Measurements from ENCODE around the gene ADAMTS2. TPM values are rescaled to one million over a fixed set of nuclear protein-coding genes. Genes with fewer than 3 reads are reported as not detected.

The ADAMTS2 gene
- total RNA-seq, 1 experiment from 2014 or later: 3.9 TPM

DNA sequence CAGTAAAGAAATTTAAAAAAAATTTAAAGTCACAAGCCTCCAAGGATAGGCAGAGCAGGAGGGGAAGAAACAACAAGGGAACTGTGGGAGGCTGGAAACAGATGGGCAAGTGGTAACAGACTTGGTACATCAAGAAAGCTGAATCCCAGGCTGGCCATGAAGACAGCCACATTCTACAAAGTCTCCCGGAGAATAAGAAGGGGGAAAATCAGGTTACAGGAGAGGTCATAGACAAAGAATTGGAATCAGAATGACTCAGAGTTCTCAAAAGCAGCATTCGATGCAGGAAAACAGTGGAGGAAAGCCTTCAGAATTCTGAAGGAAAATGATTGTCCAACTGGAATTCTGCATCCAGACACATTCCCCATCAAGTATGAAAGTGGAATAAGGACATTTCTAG, 129.7 kb downstream of the ADAMTS2 start:
- no peaks in the 10 kb centered on the region for H4K20me1 ChIP-seq (ENCODE audit: insufficient read depth)
- no peak overlapping the region for H3K27ac ChIP-seq (ENCODE audit: low read depth, low read length)
- TF ChIP-seq ZFX (IDR thresholded peaks at IDR 0.05) (no peak), SIN3A (IDR thresholded peaks at IDR 0.05; ENCODE audit: low read depth) (no peak), EGR1 (IDR thresholded peaks at IDR 0.05; ENCODE audit: low read depth) (no peak), EZH2phosphoT487 (IDR thresholded peaks at IDR 0.05; ENCODE audit: borderline replicate concordance) (no peak), SP1 (IDR thresholded peaks at IDR 0.05; ENCODE audit: low read depth) (no peak), CEBPB (IDR thresholded peaks at IDR 0.05; ENCODE audit: low read depth) (no peak), ZNF274 (IDR thresholded peaks at IDR 0.05; ENCODE audit: low read depth, low read length) (no peak), EZH2 (IDR thresholded peaks at IDR 0.05) (no peak)
- TF ChIP-seq, protein P1, sequence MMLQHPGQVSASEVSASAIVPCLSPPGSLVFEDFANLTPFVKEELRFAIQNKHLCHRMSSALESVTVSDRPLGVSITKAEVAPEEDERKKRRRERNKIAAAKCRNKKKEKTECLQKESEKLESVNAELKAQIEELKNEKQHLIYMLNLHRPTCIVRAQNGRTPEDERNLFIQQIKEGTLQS (IDR thresholded peaks at IDR 0.05): no peak
- TF ChIP-seq, protein P2, sequence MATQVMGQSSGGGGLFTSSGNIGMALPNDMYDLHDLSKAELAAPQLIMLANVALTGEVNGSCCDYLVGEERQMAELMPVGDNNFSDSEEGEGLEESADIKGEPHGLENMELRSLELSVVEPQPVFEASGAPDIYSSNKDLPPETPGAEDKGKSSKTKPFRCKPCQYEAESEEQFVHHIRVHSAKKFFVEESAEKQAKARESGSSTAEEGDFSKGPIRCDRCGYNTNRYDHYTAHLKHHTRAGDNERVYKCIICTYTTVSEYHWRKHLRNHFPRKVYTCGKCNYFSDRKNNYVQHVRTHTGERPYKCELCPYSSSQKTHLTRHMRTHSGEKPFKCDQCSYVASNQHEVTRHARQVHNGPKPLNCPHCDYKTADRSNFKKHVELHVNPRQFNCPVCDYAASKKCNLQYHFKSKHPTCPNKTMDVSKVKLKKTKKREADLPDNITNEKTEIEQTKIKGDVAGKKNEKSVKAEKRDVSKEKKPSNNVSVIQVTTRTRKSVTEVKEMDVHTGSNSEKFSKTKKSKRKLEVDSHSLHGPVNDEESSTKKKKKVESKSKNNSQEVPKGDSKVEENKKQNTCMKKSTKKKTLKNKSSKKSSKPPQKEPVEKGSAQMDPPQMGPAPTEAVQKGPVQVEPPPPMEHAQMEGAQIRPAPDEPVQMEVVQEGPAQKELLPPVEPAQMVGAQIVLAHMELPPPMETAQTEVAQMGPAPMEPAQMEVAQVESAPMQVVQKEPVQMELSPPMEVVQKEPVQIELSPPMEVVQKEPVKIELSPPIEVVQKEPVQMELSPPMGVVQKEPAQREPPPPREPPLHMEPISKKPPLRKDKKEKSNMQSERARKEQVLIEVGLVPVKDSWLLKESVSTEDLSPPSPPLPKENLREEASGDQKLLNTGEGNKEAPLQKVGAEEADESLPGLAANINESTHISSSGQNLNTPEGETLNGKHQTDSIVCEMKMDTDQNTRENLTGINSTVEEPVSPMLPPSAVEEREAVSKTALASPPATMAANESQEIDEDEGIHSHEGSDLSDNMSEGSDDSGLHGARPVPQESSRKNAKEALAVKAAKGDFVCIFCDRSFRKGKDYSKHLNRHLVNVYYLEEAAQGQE (IDR thresholded peaks at IDR 0.05; ENCODE audit: low read depth): no peak
- TF ChIP-seq, protein P3, sequence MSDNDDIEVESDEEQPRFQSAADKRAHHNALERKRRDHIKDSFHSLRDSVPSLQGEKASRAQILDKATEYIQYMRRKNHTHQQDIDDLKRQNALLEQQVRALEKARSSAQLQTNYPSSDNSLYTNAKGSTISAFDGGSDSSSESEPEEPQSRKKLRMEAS (IDR thresholded peaks at IDR 0.05): no peak
- ChIA-PET POLR2A (no interaction called here), RAD21 (ENCODE audit: low non-redundant PET in 1 of 2, low total read pairs in 2 of 2, uncharacterized antibody in 2 of 2, unreplicated experiment in 2 of 2) (no interaction called here), CTCF (no interaction called here)
- H3K4me1 ChIP-seq (ENCODE audit: control insufficient read depth in 1 of 2, insufficient read depth in 2 of 2, low read length in 2 of 2): no peaks in the 10 kb centered on the region
- no peaks in the 10 kb centered on the region for H3K79me2 ChIP-seq (ENCODE audit: insufficient read depth, low read length)
- DNase-seq (ENCODE audit: low read depth, low spot score) (no peak), ATAC-seq (no peak)
- H3K27me3 ChIP-seq (ENCODE audit: insufficient read depth, low read length): no peaks in the 10 kb centered on the region
- H3K9me3 ChIP-seq (ENCODE audit: control insufficient read depth in 1 of 2, insufficient read depth in 1 of 2, low read depth in 1 of 2, low read length in 2 of 2): no peaks in the 10 kb centered on the region
- H3K9ac ChIP-seq (ENCODE audit: low read length): no peak overlapping the region
- H3K9me2 ChIP-seq (ENCODE audit: insufficient read depth): no peaks in the 10 kb centered on the region
- no peaks in the 10 kb centered on the region for H3K36me3 ChIP-seq (ENCODE audit: control insufficient read depth in 1 of 2, insufficient read depth in 2 of 2, low read length in 2 of 2)
- intact Hi-C loops (cut with micrococcal nuclease): no loop called here
- H2AFZ ChIP-seq (ENCODE audit: low read depth, low read length, poor library complexity, severe bottlenecking): no peak overlapping the region
- BruUV-seq (replicated peaks): no TSS peak
- no peak overlapping the region for H3K4me2 ChIP-seq (ENCODE audit: low read length)
- no peak overlapping the region for H3K4me3 ChIP-seq (replicated peaks in 1 of 2; ENCODE audit: low read depth in 1 of 2, low read length in 2 of 2)

Measured in HCT116 (cell line).